Transverse colon (tissue), 4 donors: ENCODE data around the gene PTH1R. TPM values are rescaled to one million over a fixed set of nuclear protein-coding genes. Genes with fewer than 3 reads are reported as not detected.

ENCODE experiments used
- DNase-seq: peaks from one replicate; pipeline ENCODE4 v3.0.0-alpha.2; 2019
- H3K27ac ChIP-seq, 4 donors: fragments of 200-600 bp; sonication (generic); 2 replicates each; pipeline ENCODE4 v1.5.1; 2016 to 2018; ENCODE audit warnings: inconsistent platforms in 4 of 4
- H3K27me3 ChIP-seq: fragments of 200-600 bp; sonication (generic); 2 replicates; pipeline ENCODE4 v1.5.1; 2017; ENCODE audit warnings: inconsistent platforms
- H3K36me3 ChIP-seq, 4 donors: fragments of 200-600 bp; sonication (generic); 2 replicates each; pipeline ENCODE4 v1.5.1; 2017 to 2019; ENCODE audit warnings: inconsistent platforms in 4 of 4
- H3K4me1 ChIP-seq, 4 donors: fragments of 200-600 bp; sonication (generic); 2 replicates each; pipeline ENCODE4 v1.5.1; 2017 to 2020; ENCODE audit warnings: inconsistent platforms in 4 of 4
- H3K4me3 ChIP-seq, 4 donors: fragments of 200-600 bp; sonication (generic); 1 replicate in 1 of 4; 2 replicates in 3 of 4; pipeline versions ENCODE4 v1.5.1 to v1.6.1; 2017 to 2019; ENCODE audit warnings: inconsistent platforms in 4 of 4
- H3K9me3 ChIP-seq, 2 donors: fragments of 200-600 bp; sonication (generic); 2 replicates each; pipeline ENCODE4 v1.5.1; 2017 to 2019; ENCODE audit warnings: inconsistent platforms in 2 of 2
- EP300 ChIP-seq: sonication (generic); formaldehyde crosslinking; IDR thresholded peaks from one replicate; pipeline ENCODE4 v1.6.1; 2017; ENCODE audit warnings: antibody characterized with exemption, low read depth
- POLR2A ChIP-seq: fragments of 450-650 bp; IDR thresholded peaks from one replicate; pipeline ENCODE4 v1.6.1; 2016; ENCODE audit warnings: antibody characterized with exemption, mild to moderate bottlenecking, moderate library complexity
- POLR2AphosphoS5 ChIP-seq, 3 donors: sonication (generic); formaldehyde crosslinking; IDR thresholded peaks; one replicate each; pipeline ENCODE4 v1.6.1; 2016; ENCODE audit warnings: antibody characterized with exemption in 3 of 3
- WGBS, 2 donors: methylation state at CpG; one replicate each; pipeline ENCODE4 v1.1.5; 2018; ENCODE audit warnings: low coverage in 1 of 2; 5-methylcytosine and 5-hydroxymethylcytosine counted together
- in situ Hi-C, 4 donors: fragments of 200-750 bp; cut with MboI; loops; one replicate each; pipeline versions ENCODE4 v1.15.0 to v1.15.1; 2017; ENCODE audit warnings: low sequenced_read_pairs in 3 of 4, low pct_ligation_motif_present in 1 of 4, low pct_unique_long_range_greater_than_20kb in 1 of 4
- intact Hi-C: fragments of 100-400 bp; cut with DNase I; formaldehyde crosslinking; loops from one replicate; pipeline ENCODE4 v1.15.1; 2023; ENCODE audit warnings: low total_unique reads
- total RNA-seq, 4 donors: library from RNA; depleted of rRNA; stranded (reverse); fragments of >200 nt; gene quantifications; one replicate each; pipeline ENCODE4 v1.1.0, GENCODE V29; 2016
- TF ChIP-seq, protein P1 (sequence below), 5 experiments: fragments of 200-600 bp in 3 of 5; fragments of 450-650 bp in 2 of 5; sonication (generic) in 3 of 5; IDR thresholded peaks; 1 replicate in 2 of 5; 2 replicates in 3 of 5; pipeline ENCODE4 v1.5.1; 2016 to 2017; ENCODE audit warnings: antibody characterized with exemption in 5 of 5, inconsistent platforms in 3 of 5, mild to moderate bottlenecking in 2 of 5, moderate library complexity in 1 of 5

PTH1R gene
- total RNA-seq, 4 donors from 2014 or later, result 0.60 to 2.5 (median 1.4) TPM; not detected in 1

GRCh38 chr3:46947546-46947901, 70.0 kb downstream of the PTH1R start:
- Histone ChIP-seq H3K4me3 (peak overlapping the region in 1 of 4 donors; percentile 1), H3K36me3 (no peaks in the 10 kb centered on the region), H3K27ac (peak overlapping the region; percentile 84 to 92 (median 88)), H3K4me1 (peaks cover 77 to 92% (median 82%) of the 10 kb centered on the region in 4 donors), H3K9me3 (no peaks in the 10 kb centered on the region), H3K27me3 (no peaks in the 10 kb centered on the region)
- no peak for DNase-seq
- TF ChIP-seq EP300 (no peak), POLR2A (no peak), POLR2AphosphoS5 (IDR thresholded peaks at IDR 0.05) (no peak)
- TF ChIP-seq, protein P1, sequence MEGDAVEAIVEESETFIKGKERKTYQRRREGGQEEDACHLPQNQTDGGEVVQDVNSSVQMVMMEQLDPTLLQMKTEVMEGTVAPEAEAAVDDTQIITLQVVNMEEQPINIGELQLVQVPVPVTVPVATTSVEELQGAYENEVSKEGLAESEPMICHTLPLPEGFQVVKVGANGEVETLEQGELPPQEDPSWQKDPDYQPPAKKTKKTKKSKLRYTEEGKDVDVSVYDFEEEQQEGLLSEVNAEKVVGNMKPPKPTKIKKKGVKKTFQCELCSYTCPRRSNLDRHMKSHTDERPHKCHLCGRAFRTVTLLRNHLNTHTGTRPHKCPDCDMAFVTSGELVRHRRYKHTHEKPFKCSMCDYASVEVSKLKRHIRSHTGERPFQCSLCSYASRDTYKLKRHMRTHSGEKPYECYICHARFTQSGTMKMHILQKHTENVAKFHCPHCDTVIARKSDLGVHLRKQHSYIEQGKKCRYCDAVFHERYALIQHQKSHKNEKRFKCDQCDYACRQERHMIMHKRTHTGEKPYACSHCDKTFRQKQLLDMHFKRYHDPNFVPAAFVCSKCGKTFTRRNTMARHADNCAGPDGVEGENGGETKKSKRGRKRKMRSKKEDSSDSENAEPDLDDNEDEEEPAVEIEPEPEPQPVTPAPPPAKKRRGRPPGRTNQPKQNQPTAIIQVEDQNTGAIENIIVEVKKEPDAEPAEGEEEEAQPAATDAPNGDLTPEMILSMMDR (IDR thresholded peaks at IDR 0.05), result no peak
- intact Hi-C loops (no loop called here), in situ Hi-C loops (no loop called here)
- 52% methylated on average over 4 of the region's 4 CpGs; no CpG with 5 or more reads in 1 of the 2 donors for WGBS, 2 donors

DNA sequence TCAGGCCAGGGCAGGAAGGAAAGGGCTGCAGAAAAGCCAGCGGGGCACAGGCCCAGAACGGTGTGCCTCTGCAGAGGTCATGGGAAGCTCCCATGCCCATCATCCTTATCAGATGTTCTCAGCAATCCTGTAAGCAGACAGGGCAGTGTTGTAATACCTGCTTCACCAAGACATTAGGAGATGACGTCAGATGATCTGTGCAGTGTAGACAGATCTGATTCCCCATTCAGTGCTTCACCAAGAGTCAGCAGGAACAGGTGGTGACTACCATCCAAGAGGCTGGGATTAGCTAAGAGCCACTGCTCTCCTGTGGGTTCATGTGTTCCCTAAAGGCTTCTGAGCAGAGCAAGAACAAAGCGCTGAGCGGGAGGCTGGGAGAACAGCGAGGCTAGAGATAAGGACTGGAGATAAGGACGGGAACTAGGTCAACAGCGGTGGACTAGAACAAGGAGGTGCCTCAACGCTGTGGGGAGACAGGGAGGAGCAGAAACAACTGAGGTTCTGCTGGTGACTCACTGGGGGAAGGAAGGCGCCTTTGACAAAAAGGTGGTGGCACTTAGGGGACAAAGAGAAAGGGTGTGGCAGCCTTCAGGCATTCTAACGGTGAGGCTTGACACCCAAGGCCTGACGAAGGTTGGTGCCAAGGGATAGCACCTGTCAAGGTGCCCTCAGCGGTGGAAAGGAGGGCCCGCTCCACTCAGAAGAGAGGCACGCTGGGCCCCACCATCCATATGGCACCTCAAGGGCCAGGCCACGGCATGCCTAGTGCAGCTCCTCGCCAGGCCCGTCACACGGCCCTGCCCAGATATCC, 70.7 kb downstream of the PTH1R start:
- Histone ChIP-seq H3K4me3 (peak overlapping the region in 1 of 4 donors; percentile 1), H3K27ac (peak overlapping the region; percentile 84 to 92 (median 88)), H3K36me3 (no peaks in the 10 kb centered on the region), H3K27me3 (no peaks in the 10 kb centered on the region), H3K4me1 (peaks cover 71 to 88% (median 76%) of the 10 kb centered on the region in 4 donors), H3K9me3 (no peaks in the 10 kb centered on the region)
- TF ChIP-seq POLR2AphosphoS5 (IDR thresholded peaks at IDR 0.05), result peak; percentile 15 to 76 (median 73)
- TF ChIP-seq, protein P1 (IDR thresholded peaks at IDR 0.05), result no peak
- peak; percentile 74 for TF ChIP-seq EP300
- TF ChIP-seq POLR2A, result peak; percentile 67
- peak; percentile 86 for DNase-seq
- in situ Hi-C loops, result no loop called here
- WGBS, 2 donors, result 35 to 49% methylated on average over 8 to 19 of the region's 19 CpGs
- intact Hi-C loops, result no loop called here

DNA sequence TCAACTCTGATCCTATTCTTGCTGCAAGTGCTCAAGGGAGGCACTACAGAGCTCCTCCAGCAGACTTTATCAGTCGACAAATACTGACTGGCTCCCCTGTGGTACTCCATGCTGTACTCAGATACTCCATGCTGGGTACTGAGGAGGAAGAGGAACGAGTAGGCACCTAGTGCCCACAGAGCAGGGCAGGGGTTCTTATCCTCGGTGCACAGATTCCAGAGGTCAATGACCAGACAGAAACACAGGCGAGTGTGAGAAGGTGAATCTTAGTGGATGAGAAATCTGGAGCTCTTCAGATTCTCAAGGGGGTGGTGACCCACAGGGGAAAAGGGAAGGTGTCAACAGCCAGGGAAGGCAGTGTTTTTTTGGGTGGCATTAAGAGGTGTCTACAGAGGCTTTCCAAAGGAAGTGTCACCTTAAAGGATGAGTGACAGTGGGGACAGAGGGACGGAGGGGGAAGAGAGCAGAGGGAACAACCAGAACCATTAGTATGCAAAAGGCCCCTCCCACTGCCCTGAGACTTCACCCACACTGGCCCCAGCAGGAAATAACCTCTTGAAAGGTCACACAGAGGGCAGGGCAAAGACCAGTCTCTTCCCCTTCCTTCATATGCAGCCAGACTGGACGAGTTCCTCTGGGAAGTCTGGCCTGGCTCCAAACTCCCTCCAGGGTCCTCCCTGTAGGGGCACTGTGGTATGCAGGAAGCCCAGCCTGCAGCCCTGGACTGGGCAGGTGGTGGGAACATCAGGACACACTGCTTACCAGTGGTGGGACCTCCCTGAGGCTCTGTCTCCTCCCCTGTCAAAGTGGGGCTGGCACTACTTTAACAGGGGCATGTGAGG, 71.5 kb downstream of the PTH1R start:
- no peak for TF ChIP-seq POLR2AphosphoS5 (IDR thresholded peaks at IDR 0.05)
- TF ChIP-seq, protein P1 (IDR thresholded peaks at IDR 0.05), result no peak
- TF ChIP-seq EP300, result no peak
- TF ChIP-seq POLR2A, result no peak
- Histone ChIP-seq H3K36me3 (no peaks in the 10 kb centered on the region), H3K4me3 (no peak overlapping the region), H3K27me3 (no peaks in the 10 kb centered on the region), H3K27ac (peak overlapping the region; percentile 84 to 92 (median 88)), H3K9me3 (no peaks in the 10 kb centered on the region), H3K4me1 (peaks cover 64 to 88% (median 72%) of the 10 kb centered on the region in 4 donors)
- intact Hi-C loops, result no loop called here
- in situ Hi-C loops, result no loop called here
- WGBS, 2 donors, result 0 to 26% methylated on average over 1 to 6 of the region's 6 CpGs
- DNase-seq, result peak; percentile 65

DNA sequence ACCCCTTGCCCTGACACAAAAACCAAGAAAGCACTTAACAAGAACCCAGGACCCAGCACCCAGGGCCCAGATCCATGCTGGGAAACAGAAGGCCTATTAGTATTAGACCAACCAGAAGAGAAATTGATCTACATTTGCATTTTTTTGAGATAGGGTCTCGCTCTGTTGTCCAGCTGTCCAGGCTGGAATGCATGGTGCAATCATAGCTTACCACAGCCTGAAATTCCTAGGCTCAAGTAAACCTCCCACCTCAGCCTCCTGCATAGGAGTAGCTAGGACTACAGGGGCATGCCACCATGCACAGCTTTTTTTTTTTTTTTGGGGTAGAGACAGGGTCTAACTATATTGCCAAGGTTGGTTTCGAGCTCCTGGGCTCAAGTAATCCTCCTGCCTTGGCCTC, 72.7 kb downstream of the PTH1R start:
- Histone ChIP-seq H3K27ac (peak overlapping the region; percentile 84 to 92 (median 88)), H3K36me3 (no peaks in the 10 kb centered on the region), H3K9me3 (no peaks in the 10 kb centered on the region), H3K27me3 (no peaks in the 10 kb centered on the region), H3K4me3 (no peak overlapping the region), H3K4me1 (peaks cover 59 to 86% (median 65%) of the 10 kb centered on the region in 4 donors)
- intact Hi-C loops, result no loop called here
- WGBS, 2 donors, result 88% methylated on average over 2 of the region's 2 CpGs; no CpG with 5 or more reads in 1 of the 2 donors
- in situ Hi-C loops, result no loop called here
- TF ChIP-seq POLR2A (no peak), EP300 (no peak), POLR2AphosphoS5 (IDR thresholded peaks at IDR 0.05) (no peak)
- TF ChIP-seq, protein P1 (IDR thresholded peaks at IDR 0.05), result no peak
- no peak for DNase-seq
